Activated T-cell treated with anti-CD3 and anti-CD28 coated beads, Interleukin-2, amount 50 U/mL, for 4 hours (primary cell): Measurements from ENCODE around the gene UGT3A1. TPM values are rescaled to one million over a fixed set of nuclear protein-coding genes. Genes with fewer than 3 reads are reported as not detected.
A peak's percentile ranks its signal among the peaks of the same experiment; 100 is the strongest.

ENCODE experiments used
- ATAC-seq, 2 donors: fragments of 200-7000 bp; cut with Tn5 transposase; one replicate each; pipeline ENCODE4 v1.10.0; 2021
- DNase-seq: peaks from one replicate; pipeline ENCODE4 v3.0.0-alpha.2; 2020
- H3K27me3 Mint-ChIP-seq: one replicate; pipeline ENCODE4 v1.8.0; 2021; ENCODE audit warnings: low read depth, mixed read lengths
- H3K36me3 Mint-ChIP-seq: one replicate; pipeline ENCODE4 v1.8.0; 2022; ENCODE audit warnings: mixed read lengths; ENCODE audit not compliant: insufficient read depth
- H3K4me1 Mint-ChIP-seq: one replicate; pipeline ENCODE4 v1.8.0; 2021; ENCODE audit warnings: low read depth, mixed read lengths
- H3K4me3 Mint-ChIP-seq: one replicate; pipeline ENCODE4 v1.8.0; 2021; ENCODE audit warnings: mild to moderate bottlenecking, moderate library complexity, mixed read lengths
- H3K9me3 Mint-ChIP-seq: one replicate; pipeline ENCODE4 v1.8.0; 2021; ENCODE audit warnings: mixed read lengths
- total RNA-seq, 3 donors: library from RNA; stranded (reverse); gene quantifications; one replicate each; pipeline ENCODE4 v1.2.1, GENCODE V29; 2021

Gene UGT3A1
- total RNA-seq, 3 donors from 2014 or later = not detected

- ATAC-seq (peak in 1 of 2 donors; percentile 31), DNase-seq (no peak)
- Mint-ChIP-seq H3K36me3 (peaks cover 2% of the 10 kb centered on the region), H3K27me3 (no peaks in the 10 kb centered on the region), H3K4me3 (no peak overlapping the region), H3K4me1 (peaks cover 31% of the 10 kb centered on the region), H3K9me3 (peaks cover 5% of the 10 kb centered on the region)
These were observed 82.4 kb downstream of the UGT3A1 start for GRCh38 chr5:35908814-35909213.

DNA sequence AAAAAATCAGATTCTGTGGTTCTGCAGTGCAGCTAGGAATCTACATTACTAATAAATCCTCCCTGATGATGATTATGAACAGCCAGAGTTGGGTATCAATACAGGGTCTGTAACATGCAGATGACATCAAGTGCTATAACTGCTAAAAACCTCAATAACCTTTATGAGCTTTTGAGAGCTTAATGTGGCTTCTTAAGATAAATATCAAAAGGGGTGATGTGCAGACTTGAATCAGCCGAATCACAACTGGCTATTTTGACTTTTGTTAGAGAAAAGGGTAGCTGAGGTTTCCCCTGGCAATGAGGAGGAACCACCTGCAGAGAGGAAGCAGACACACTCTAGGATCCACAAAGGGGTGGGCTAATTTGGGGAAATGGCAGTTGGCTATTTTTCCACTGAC, 83.0 kb downstream of the UGT3A1 start:
- Mint-ChIP-seq H3K27me3 (no peaks in the 10 kb centered on the region), H3K4me1 (peaks cover 34% of the 10 kb centered on the region), H3K4me3 (no peak overlapping the region), H3K36me3 (peaks cover 2% of the 10 kb centered on the region), H3K9me3 (peaks cover 5% of the 10 kb centered on the region)
- no peak for DNase-seq
- peak; percentile 27 to 41 for ATAC-seq

DNA sequence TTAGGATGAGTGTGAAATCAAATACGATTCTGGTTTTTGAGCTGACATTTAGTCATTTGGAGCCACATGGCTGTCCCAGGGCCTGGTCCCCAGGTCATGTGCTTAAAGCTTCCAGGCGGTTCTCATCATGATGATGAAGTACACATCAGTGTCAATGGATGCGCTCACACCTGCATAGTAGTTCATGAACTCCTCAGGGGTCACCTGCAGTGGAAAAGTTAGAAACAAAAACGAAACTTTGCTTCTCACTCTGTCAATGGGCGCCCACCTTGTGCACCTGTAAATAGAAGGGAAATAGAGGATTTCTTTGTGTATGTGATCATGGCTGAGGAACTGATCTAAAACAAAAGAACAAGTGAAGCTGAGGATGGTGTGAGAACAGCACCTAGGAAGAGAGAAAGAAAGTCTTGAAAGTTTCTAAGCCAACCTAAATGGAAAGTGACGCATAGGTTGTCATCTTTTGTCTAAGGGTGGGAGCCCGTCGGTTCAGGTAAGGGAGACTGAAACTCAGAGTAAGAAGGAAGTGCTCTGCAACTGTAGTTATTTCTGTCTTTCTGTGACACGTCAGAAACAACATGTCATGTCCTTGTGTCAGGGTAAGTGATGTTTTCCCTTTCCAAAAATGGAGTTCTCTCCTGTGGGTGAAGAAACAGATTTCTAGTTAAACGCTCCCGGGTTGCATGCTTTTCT, 86.6 kb downstream of the UGT3A1 start:
- ATAC-seq (peak; percentile 78 to 80), DNase-seq (no peak)
- Mint-ChIP-seq H3K4me1 (peaks cover 67% of the 10 kb centered on the region), H3K4me3 (no peak overlapping the region), H3K9me3 (no peaks in the 10 kb centered on the region), H3K36me3 (no peaks in the 10 kb centered on the region), H3K27me3 (no peaks in the 10 kb centered on the region)

GRCh38 chr5:35903631-35904203, 87.5 kb downstream of the UGT3A1 start:
- H3K4me3 Mint-ChIP-seq = peak overlapping the region; percentile 3

GRCh38 chr5:35902046-35902672, 89.0 kb downstream of the UGT3A1 start:
- DNase-seq = no peak
- Mint-ChIP-seq H3K4me1 (peaks cover 66% of the 10 kb centered on the region), H3K9me3 (no peaks in the 10 kb centered on the region), H3K4me3 (no peak overlapping the region), H3K27me3 (no peaks in the 10 kb centered on the region), H3K36me3 (no peaks in the 10 kb centered on the region)
- peak; percentile 47 to 53 for ATAC-seq

More at GRCh38 chr5:35903631-35904203, 87.5 kb downstream of the UGT3A1 start:
- no peaks in the 10 kb centered on the region for H3K36me3 Mint-ChIP-seq
- DNase-seq (no peak), ATAC-seq (peak; percentile 4 to 6)
- H3K9me3 Mint-ChIP-seq = no peaks in the 10 kb centered on the region
- H3K4me1 Mint-ChIP-seq = peaks cover 70% of the 10 kb centered on the region
- H3K27me3 Mint-ChIP-seq = no peaks in the 10 kb centered on the region

Other genes with a start within 250 kb of the UGT3A1 start
- gene IL7R, start 134.5 kb downstream of the UGT3A1 start, total RNA-seq = 10 to 100 TPM; 53.5 to 65.8 (median 54.7) TPM
- under 1 TPM; 0.30 to 0.87 (median 0.40) TPM for gene CAPSL, start 52.8 kb downstream of the UGT3A1 start, total RNA-seq
- not detected for gene UGT3A2, start 75.5 kb upstream of the UGT3A1 start, total RNA-seq
- gene LMBRD2, start 160.5 kb upstream of the UGT3A1 start, total RNA-seq = 1 to 10 TPM; 6.7 to 8.7 (median 6.8) TPM
- gene SKP2, start 160.7 kb upstream of the UGT3A1 start, total RNA-seq = 10 to 100 TPM; 31.2 to 43.2 (median 31.2) TPM